HAP-1 (cell line): ENCODE results near the gene PELI2.
A peak's percentile ranks its signal among the peaks of the same experiment; 100 is the strongest.

Source experiments
- DNase-seq, 2 experiments: peaks; one replicate each; pipeline ENCODE4 v3.0.0-alpha.2; 2016 to 2020; ENCODE audit warnings: low spot score in 2 of 2
- H3K27me3 ChIP-seq: fragments of 250-450 bp; sonication (Bioruptor Pico); 2 replicates; pipeline ENCODE4 v1.5.1; 2020; ENCODE audit warnings: low read depth, mild to moderate bottlenecking, moderate library complexity
- H3K36me3 ChIP-seq: fragments of 250-450 bp; sonication (Bioruptor Pico); replicated peaks from 2 replicates; pipeline ENCODE4 v1.5.1; 2020; ENCODE audit warnings: mild to moderate bottlenecking
- H3K4me1 ChIP-seq: fragments of 250-450 bp; sonication (Bioruptor Pico); 2 replicates; pipeline ENCODE4 v1.5.1; 2020; ENCODE audit warnings: mild to moderate bottlenecking
- H3K4me3 ChIP-seq: fragments of 250-450 bp; sonication (Bioruptor Pico); 2 replicates; pipeline ENCODE4 v1.5.1; 2020; ENCODE audit warnings: mild to moderate bottlenecking, moderate library complexity
- H3K9me3 ChIP-seq: fragments of 250-450 bp; sonication (Bioruptor Pico); 2 replicates; pipeline ENCODE4 v1.5.1; 2020; ENCODE audit warnings: mild to moderate bottlenecking, moderate library complexity
- in situ Hi-C: fragments of 300-500 bp; cut with MboI; formaldehyde crosslinking; loops from 3 replicates; pipeline ENCODE4 v1.14.3; 2020; ENCODE audit warnings: low sequenced_read_pairs, inconsistent platforms, mixed read lengths

PELI2 gene

DNA sequence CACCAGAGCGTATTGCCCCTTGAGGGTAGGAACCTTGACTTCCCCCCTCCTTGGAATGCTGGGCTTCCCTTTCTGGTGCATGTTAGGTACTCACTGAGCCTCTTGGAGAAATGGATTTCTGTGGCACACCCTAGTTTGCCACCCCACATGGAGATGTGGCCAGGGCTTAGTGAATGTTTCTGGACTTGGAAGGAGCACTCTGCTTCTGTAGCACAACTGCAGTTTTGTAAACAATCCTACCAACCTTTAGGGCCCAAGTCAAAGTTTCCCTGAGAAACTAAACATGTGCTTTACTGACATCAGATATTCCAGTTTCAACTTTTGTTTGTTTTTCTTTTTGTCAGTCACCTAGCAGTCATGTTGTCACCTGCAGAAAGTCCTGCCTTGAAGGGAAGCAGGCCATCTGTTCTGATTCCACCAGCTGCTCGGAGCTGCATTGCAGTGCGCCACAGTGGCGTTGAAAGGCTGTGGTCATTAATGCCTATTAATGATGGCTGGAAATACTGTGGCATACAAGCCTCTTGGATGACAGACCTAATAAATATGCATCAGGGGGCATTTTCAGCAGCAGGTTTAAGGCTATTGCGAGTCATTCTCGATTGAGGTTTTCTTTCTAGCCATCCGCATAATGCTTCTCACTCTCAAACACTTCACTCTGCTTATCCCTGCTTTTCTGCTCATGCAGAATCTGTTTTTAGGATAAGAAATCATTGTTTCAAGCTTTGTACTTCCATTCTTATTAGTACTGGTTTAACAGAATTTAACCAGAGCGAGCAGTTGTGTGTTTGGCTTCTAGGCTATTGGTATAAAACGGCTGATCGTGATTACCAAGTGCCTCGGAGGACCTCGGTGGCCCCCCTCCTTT, 7.8 kb downstream of the PELI2 start:
- Histone ChIP-seq H3K4me1 (peaks cover 11% of the 10 kb centered on the region), H3K36me3 (no peaks in the 10 kb centered on the region), H3K27me3 (no peaks in the 10 kb centered on the region), H3K9me3 (no peaks in the 10 kb centered on the region), H3K4me3 (no peak overlapping the region)
- no peak for DNase-seq
- in situ Hi-C loops: no loop called here

DNA sequence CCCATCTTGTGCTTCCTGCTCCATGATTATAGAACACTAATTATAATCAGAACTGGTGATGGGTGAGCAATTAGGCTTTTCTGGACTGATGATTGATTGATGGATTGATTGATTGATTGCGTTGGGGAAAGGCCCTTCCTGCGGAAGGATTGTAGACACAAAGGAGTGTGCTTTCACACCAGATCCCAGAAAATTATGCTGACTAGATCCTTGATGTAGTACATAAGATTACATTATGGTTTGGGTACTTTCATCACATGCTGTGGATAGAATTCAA, 8.4 kb downstream of the PELI2 start:
- H3K9me3 ChIP-seq: no peaks in the 10 kb centered on the region
- no peak overlapping the region for H3K4me3 ChIP-seq
- no peaks in the 10 kb centered on the region for H3K27me3 ChIP-seq
- no peaks in the 10 kb centered on the region for H3K36me3 ChIP-seq
- in situ Hi-C loops: no loop called here
- peaks cover 11% of the 10 kb centered on the region for H3K4me1 ChIP-seq
- no peak for DNase-seq

DNA sequence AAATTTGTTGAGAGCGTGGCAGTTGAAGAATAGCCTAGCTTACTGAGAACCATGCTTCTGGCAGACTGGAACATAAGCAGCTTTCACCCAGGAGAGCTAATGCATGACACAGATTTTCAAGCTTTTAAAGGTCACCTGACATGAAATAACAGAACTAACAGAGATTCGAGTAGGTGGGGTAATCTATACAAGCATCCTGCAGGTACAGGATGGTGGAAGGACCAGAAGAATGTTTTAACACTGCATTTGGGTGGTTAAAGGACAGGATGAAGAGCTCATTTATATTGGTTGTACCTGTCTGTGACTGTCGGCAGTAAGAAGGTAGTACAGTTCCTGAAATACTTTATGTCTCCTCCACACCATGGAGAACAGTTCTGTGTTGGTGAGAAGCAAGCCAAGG, 8.9 kb downstream of the PELI2 start:
- in situ Hi-C loops: no loop called here
- Histone ChIP-seq H3K9me3 (no peaks in the 10 kb centered on the region), H3K4me1 (peaks cover 12% of the 10 kb centered on the region), H3K4me3 (no peak overlapping the region), H3K27me3 (no peaks in the 10 kb centered on the region), H3K36me3 (no peaks in the 10 kb centered on the region)
- DNase-seq: no peak

DNA sequence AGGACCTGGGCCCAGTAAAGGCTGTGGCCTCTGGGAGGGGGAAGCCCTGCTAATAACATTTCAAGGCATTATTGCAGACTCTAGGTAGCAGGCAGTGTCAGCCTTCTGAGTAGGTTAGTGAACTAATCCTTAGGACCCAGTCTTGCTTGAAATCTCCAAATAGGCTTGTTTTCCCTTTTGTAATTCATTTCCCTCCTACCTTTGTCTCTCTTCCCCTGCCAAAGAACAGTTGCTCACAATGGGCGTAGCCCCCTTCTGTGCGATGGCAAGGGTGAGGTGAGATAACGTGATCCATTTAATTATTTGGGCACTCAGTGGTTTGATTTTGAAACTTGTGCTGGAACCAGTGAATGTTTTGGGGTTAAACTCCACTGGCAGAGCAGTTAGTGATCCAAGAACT, 10.9 kb downstream of the PELI2 start:
- peaks cover 18% of the 10 kb centered on the region for H3K4me1 ChIP-seq
- no peaks in the 10 kb centered on the region for H3K36me3 ChIP-seq
- no peaks in the 10 kb centered on the region for H3K9me3 ChIP-seq
- H3K4me3 ChIP-seq: no peak overlapping the region
- H3K27me3 ChIP-seq: no peaks in the 10 kb centered on the region
- in situ Hi-C loops: no loop called here
- peak; percentile 41 to 42 for DNase-seq

DNA sequence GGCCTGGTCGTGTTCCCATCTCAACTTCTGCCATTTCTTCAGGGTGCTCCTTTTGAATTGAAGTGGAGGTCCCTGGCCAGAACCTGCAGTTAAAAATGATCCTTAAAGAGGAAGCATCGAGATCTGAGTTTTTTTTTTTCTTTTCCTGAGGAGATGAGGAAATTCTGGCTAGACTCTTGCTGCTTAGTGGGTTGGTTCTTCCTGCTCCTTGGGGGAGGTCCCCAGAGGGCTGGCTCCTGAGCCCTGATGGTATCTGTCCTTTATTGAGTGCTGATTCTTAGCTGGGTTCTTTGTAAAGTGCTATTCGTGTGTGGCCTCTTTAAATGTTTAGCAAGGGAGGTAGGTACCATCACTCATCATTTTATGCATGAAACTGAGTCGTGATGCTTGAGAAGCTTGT, 11.7 kb downstream of the PELI2 start:
- H3K4me1 ChIP-seq: peaks cover 18% of the 10 kb centered on the region
- no peak overlapping the region for H3K4me3 ChIP-seq
- H3K9me3 ChIP-seq: no peaks in the 10 kb centered on the region
- in situ Hi-C loops: no loop called here
- no peak for DNase-seq
- H3K36me3 ChIP-seq: no peaks in the 10 kb centered on the region
- H3K27me3 ChIP-seq: no peaks in the 10 kb centered on the region

DNA sequence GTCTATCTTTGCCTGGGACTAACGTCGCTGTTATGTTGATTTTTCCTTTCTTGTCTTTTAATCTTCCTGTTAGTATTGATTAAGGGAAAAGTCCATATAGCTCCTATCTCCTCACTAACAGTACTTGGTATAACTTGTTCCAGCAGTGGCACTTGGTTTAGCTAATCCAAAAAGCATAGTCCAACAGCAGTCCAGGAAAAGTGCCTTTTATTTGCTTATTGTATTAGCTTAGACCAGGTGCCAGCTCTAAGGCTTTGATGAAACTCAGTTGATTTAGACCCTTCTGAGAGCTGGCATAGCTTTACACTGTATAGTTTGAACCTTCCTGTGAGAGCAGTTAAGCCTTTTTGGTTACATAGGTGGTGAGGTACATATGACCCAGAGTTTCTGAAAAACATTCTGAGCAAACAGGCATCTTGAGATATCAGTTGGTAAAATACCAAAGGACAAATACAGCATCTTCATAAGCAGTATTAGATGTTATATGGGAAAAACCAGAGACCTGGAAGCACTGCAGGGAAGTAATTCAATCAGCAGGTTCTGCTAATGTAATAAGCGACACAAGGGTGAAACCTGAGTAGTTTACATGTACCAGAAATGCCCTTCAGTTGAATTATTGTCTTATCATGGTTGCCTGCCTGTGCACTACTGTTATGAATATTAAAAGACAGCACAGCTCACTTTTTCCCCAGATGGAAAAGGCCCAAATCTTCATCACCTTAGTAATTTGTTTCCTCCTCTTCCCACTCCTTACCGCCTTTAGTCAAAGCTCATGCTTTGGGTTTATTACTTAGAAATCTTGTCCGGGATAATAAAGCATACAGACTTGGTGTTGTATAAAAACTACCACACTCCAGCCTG, 13.0 kb downstream of the PELI2 start:
- DNase-seq: no peak
- H3K36me3 ChIP-seq: no peaks in the 10 kb centered on the region
- H3K4me3 ChIP-seq: no peak overlapping the region
- peaks cover 18% of the 10 kb centered on the region for H3K4me1 ChIP-seq
- H3K27me3 ChIP-seq: no peaks in the 10 kb centered on the region
- H3K9me3 ChIP-seq: no peaks in the 10 kb centered on the region
- in situ Hi-C loops: no loop called here

DNA sequence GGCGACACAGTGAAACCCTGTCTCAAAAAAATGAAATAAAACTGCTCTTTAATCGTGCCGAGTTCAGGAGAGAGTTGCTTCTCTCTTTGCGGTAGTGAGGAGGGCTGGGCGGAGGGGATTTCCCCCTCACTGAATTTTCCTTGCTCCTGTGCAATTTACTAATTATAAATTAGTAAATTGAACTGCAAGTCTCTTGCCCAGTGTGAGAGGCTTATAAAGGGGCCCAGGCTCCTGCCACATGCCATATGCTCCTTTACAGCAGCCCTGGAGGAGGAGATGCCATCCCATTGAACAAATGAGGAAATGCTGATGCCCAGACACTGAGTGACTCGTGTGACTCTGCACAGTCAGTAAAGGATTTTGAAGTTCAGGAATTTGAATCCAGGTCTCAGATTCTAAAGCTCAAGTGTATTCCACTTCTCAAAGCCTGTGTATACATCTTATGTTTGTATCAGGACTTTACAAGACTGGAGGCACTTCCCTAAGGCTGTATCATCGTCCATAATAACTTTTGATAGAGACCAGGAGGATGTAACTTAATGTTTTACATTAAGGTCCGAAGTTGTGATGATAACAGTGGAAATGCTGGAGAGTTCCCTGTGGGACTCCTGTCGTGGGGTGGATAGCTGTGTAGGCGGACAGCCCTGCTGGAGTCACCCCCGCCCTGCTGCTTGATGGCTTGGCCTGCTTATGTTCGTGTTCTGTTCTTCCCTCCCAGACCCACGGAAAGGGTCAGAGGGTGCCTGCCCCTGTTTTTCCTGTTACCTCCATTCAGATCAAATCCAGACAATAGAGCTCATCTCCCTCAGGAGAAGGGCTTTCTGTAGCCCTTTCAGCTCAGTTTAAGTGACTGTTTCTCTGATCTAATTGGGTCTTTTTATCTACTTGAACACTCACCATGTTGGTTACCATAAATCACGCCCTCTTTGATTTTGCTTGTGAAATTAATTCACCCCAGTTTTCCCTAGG, 13.9 kb downstream of the PELI2 start:
- Histone ChIP-seq H3K4me3 (no peak overlapping the region), H3K36me3 (no peaks in the 10 kb centered on the region), H3K4me1 (peaks cover 18% of the 10 kb centered on the region), H3K9me3 (no peaks in the 10 kb centered on the region), H3K27me3 (no peaks in the 10 kb centered on the region)
- no peak for DNase-seq
- in situ Hi-C loops: no loop called here

DNA sequence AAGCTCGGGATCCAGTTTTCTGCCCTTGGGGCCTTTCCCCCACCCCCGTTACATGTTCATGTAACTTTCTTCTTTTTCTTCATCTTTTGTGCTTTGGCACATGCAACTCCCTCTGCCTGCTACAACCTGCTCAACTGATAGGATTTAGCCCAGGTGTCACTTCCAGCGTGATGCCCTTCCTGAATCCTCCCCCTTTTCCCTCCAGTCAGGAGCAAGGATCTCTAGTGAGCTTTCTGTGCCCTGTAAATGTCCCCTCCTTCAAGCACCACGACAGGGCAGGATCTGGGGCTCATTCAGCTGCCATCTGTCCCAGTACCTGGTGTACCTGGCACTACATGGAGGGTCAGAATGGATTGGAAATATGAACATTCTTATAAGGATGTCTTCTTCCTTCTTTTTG, 15.3 kb downstream of the PELI2 start:
- Histone ChIP-seq H3K4me1 (peaks cover 18% of the 10 kb centered on the region), H3K36me3 (no peaks in the 10 kb centered on the region)

DNA sequence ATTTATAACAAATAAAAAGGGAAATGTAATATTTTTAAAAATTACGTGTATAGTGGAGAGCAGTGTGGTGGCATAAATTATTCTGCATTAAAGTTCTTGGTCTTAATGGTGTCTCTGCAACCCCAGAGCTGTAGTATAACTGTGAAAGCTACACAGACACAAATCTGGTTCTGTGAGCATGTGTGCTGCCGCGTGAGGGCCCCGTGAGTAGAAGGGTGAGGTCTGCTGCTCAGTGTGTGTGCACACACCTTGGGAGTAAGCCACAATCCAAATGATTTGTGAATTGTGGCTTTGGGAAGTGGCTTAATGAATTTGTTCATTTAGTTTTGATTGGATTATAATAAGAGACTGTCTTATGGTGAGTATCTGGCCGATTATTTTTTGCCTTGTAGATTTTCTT, 16.8 kb downstream of the PELI2 start:
- in situ Hi-C loops: no loop called here
- no peak overlapping the region for H3K4me3 ChIP-seq
- H3K36me3 ChIP-seq: no peaks in the 10 kb centered on the region
- H3K9me3 ChIP-seq: no peaks in the 10 kb centered on the region
- DNase-seq: no peak
- H3K4me1 ChIP-seq: peaks cover 9% of the 10 kb centered on the region; the same call in 1 of the 2 replicates
- H3K27me3 ChIP-seq: no peaks in the 10 kb centered on the region

More for the DNA sequence above, 15.3 kb downstream of the PELI2 start:
- in situ Hi-C loops: no loop called here
- no peaks in the 10 kb centered on the region for H3K9me3 ChIP-seq
- H3K4me3 ChIP-seq: no peak overlapping the region
- DNase-seq: no peak
- H3K27me3 ChIP-seq: no peaks in the 10 kb centered on the region

DNA sequence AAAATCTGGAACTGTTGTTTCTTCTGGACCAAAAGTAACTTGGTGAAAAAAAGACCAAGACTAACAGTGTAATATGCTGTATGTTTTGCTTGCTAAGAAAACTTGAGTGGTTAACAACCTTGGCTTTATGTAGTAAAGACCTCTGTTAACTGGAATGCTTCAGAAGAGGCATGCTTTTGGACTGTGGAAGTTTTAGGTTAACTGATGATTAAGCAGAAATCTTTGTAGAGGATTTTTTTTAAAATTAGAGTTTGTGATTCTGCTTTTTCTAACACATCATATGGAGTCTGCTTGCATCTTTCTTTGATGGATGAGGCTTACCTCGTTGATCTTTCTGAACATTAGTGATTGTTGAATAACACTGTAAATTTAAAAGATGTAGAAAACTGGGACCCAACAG, 17.5 kb downstream of the PELI2 start:
- no peaks in the 10 kb centered on the region for H3K27me3 ChIP-seq

DNA sequence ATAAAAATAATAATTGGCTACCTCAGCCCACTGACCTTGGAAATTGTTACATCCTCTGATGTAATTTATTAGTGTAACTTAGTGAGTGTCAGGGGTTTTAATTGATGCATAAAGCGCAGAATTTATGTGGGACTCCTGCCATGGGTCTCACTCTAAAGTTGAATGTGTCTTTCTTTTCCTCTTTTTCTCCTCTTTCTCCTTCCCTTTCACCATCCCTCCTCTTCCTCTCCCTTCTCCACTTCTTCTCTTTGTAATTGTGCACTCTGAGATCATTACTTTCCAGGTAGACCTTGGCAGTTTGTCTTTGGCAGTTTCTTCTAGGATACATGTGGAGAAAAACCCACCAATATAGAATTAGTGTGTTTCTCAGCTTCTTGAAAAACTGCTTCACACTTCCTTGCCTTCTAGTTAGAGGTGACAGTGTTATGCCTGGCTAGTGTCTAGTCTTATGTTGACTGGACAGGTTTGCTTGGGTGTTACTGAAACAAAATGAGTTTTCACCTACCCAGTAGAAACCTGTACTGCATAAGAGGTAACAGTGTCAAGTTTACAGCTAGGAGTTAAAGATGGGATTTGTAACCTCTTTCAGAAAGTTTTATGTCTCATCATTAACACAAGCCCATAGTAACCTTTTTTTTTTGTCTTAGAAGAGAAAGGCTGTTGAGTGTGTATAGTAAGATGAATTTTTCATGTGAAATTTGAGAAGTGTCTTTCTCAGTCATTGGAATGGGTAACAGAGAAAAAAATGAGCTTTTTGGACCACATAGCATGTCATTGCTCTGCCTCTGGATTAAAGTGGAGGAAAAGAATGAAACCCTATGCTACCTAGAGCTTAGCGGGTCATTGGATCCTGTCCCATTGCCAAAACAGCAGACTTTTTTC, 18.6 kb downstream of the PELI2 start:
- H3K9me3 ChIP-seq: no peaks in the 10 kb centered on the region
- no peaks in the 10 kb centered on the region for H3K36me3 ChIP-seq
- H3K4me1 ChIP-seq: peaks cover 9% of the 10 kb centered on the region; the same call in 1 of the 2 replicates
- in situ Hi-C loops: no loop called here
- no peaks in the 10 kb centered on the region for H3K27me3 ChIP-seq
- no peak for DNase-seq
- no peak overlapping the region for H3K4me3 ChIP-seq

More for the DNA sequence above, 17.5 kb downstream of the PELI2 start:
- Histone ChIP-seq H3K9me3 (no peaks in the 10 kb centered on the region), H3K4me3 (no peak overlapping the region), H3K4me1 (peaks cover 9% of the 10 kb centered on the region; the same call in 1 of the 2 replicates), H3K36me3 (no peaks in the 10 kb centered on the region)
- in situ Hi-C loops: no loop called here
- DNase-seq: no peak

DNA sequence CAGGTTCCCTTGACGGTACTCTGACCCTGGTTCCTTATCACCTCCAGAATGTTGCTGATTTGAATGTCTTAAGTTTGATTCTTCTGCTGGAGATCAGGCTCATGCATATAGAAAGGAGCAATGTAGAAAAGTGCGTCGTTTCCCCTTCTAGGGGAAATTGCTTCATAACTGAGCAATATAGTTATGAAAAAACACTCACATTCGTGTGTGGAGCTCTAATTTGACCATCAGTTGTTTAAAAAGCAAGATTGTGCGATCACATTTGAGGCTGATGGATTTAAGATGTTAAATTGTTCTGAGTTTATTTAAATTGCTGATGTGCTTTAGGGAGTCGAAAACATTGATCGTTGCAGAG, 19.2 kb downstream of the PELI2 start:
- no peak for DNase-seq
- Histone ChIP-seq H3K4me3 (no peak overlapping the region), H3K9me3 (no peaks in the 10 kb centered on the region), H3K4me1 (peaks cover 6% of the 10 kb centered on the region; the same call in 1 of the 2 replicates), H3K36me3 (no peaks in the 10 kb centered on the region), H3K27me3 (no peaks in the 10 kb centered on the region)
- in situ Hi-C loops: no loop called here

DNA sequence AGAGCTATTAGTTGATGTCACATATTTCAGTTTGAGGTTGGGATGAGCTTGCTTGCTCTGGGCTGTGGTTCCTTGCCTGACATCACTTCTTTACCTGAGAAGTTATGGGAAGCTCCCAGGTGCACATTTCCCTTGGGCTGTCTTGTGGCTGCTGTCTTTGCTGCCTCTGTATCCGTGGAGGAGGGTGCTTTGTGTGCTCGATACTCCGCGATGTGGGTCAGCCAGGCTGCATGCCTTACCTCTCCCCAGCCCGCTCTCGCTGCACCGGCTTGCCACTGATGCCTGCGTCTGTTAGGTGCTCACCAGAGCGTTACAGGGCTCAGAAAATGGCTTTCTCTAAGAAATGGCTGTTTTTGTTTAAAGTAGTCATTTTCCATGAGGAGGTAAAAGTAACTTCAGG, 19.6 kb downstream of the PELI2 start:
- no peak overlapping the region for H3K4me3 ChIP-seq
- no peaks in the 10 kb centered on the region for H3K27me3 ChIP-seq
- DNase-seq: no peak
- in situ Hi-C loops: no loop called here
- no peaks in the 10 kb centered on the region for H3K9me3 ChIP-seq
- no peaks in the 10 kb centered on the region for H3K36me3 ChIP-seq
- peaks cover 2% of the 10 kb centered on the region; the same call in 1 of the 2 replicates for H3K4me1 ChIP-seq
